D341Med (cell line): ENCODE results near the gene ROBO1.

Experiments
- DNase-seq: peaks from one replicate; pipeline ENCODE4 v3.0.0; 2012; ENCODE audit warnings: low spot score

The ROBO1 gene

GRCh38 chr3:79461129-79461792 is 306.5 kb downstream of the ROBO1 start:
- DNase-seq = no peak

GRCh38 chr3:79453600-79453999 is 314.2 kb downstream of the ROBO1 start:
- DNase-seq = no peak

GRCh38 chr3:79436387-79436786 is 331.4 kb downstream of the ROBO1 start:
- DNase-seq = no peak

- no peak for DNase-seq
These were observed 340.7 kb downstream of the ROBO1 start for GRCh38 chr3:79427081-79427480.

- DNase-seq = no peak
These were observed 343.0 kb downstream of the ROBO1 start for GRCh38 chr3:79424811-79425210.

GRCh38 chr3:79423417-79423816 is 344.4 kb downstream of the ROBO1 start:
- DNase-seq = no peak

GRCh38 chr3:79421273-79421672 is 346.5 kb downstream of the ROBO1 start:
- DNase-seq = no peak

- no peak for DNase-seq
These were observed 348.8 kb downstream of the ROBO1 start for GRCh38 chr3:79418855-79419621.

- DNase-seq = no peak
These were observed 352.4 kb downstream of the ROBO1 start for GRCh38 chr3:79415356-79415755.

GRCh38 chr3:79414806-79415205 is 353.0 kb downstream of the ROBO1 start:
- DNase-seq = no peak

GRCh38 chr3:79414035-79414434 is 353.8 kb downstream of the ROBO1 start:
- no peak for DNase-seq

- no peak for DNase-seq
These were observed 355.3 kb downstream of the ROBO1 start for GRCh38 chr3:79412537-79412936.

GRCh38 chr3:79410617-79411016 is 357.2 kb downstream of the ROBO1 start:
- DNase-seq = no peak

- DNase-seq = no peak
These were observed 357.7 kb downstream of the ROBO1 start for GRCh38 chr3:79410136-79410535.

GRCh38 chr3:79406175-79406574 is 361.6 kb downstream of the ROBO1 start:
- no peak for DNase-seq

GRCh38 chr3:79405183-79405582 is 362.6 kb downstream of the ROBO1 start:
- DNase-seq = no peak

GRCh38 chr3:79396595-79396994 is 371.2 kb downstream of the ROBO1 start:
- no peak for DNase-seq

GRCh38 chr3:79392479-79392878 is 375.3 kb downstream of the ROBO1 start:
- DNase-seq = no peak

GRCh38 chr3:79390352-79390751 is 377.4 kb downstream of the ROBO1 start:
- DNase-seq = no peak

GRCh38 chr3:79385211-79385610 is 382.6 kb downstream of the ROBO1 start:
- DNase-seq = no peak

- DNase-seq = no peak
These were observed 384.3 kb downstream of the ROBO1 start for GRCh38 chr3:79383402-79384012.

GRCh38 chr3:79380581-79380980 is 387.2 kb downstream of the ROBO1 start:
- DNase-seq = no peak

- DNase-seq = no peak
These were observed 389.7 kb downstream of the ROBO1 start for GRCh38 chr3:79378064-79378463.
